SK-N-SH treated with all-trans-retinoic acid at 6 μM for 48 hours (cell line): Measurements from ENCODE around the gene AFDN.

Experiments used
- ARNTL ChIP-seq: fragments of 450-650 bp; formaldehyde crosslinking; IDR thresholded peaks from 2 replicates; pipeline ENCODE4 v1.5.0; 2020; ENCODE audit warnings: low read depth, mild to moderate bottlenecking, moderate library complexity, borderline replicate concordance
- ISL1 ChIP-seq: fragments of 250-450 bp; sonication (Bioruptor Pico); IDR thresholded peaks from 2 replicates; pipeline ENCODE4 v2.1.2; 2022; ENCODE audit warnings: mild to moderate bottlenecking, moderate library complexity
- TOX ChIP-seq: fragments of 250-450 bp; sonication (Bioruptor Pico); IDR thresholded peaks from 2 replicates; pipeline ENCODE4 v1.8.0; 2021; ENCODE audit warnings: mild to moderate bottlenecking, moderate library complexity, borderline replicate concordance
- TSHZ2 ChIP-seq: fragments of 250-450 bp; sonication (Bioruptor Pico); IDR thresholded peaks from 2 replicates; pipeline ENCODE4 v1.5.0; 2020; ENCODE audit warnings: mild to moderate bottlenecking, moderate library complexity
- ZFP30 ChIP-seq: fragments of 450-650 bp; formaldehyde crosslinking; IDR thresholded peaks from 2 replicates; pipeline ENCODE4 v1.5.0; 2022; ENCODE audit warnings: mild to moderate bottlenecking, moderate library complexity
- ZNF565 ChIP-seq: fragments of 450-650 bp; formaldehyde crosslinking; conservative IDR thresholded peaks from 2 replicates; pipeline ENCODE4 v1.5.0; 2020; ENCODE audit warnings: low read depth, mild to moderate bottlenecking, moderate library complexity

GRCh38 chr6:167912494-167912893 is 85.8 kb downstream of the AFDN start:
- TF ChIP-seq ZFP30 (CRISPR knock-in tag) (no peak), TOX (CRISPR knock-in tag) (no peak), ISL1 (CRISPR knock-in tag) (no peak), ARNTL (no peak), ZNF565 (CRISPR knock-in tag) (no peak), TSHZ2 (CRISPR knock-in tag) (no peak)
